ENCODE results near the gene EMC9. TPM values are rescaled to one million over a fixed set of nuclear protein-coding genes. Genes with fewer than 3 reads are reported as not detected.

The EMC9 gene
- polyA plus RNA-seq, 3 donors = 6.4 to 9.4 (median 8.5) TPM

DNA sequence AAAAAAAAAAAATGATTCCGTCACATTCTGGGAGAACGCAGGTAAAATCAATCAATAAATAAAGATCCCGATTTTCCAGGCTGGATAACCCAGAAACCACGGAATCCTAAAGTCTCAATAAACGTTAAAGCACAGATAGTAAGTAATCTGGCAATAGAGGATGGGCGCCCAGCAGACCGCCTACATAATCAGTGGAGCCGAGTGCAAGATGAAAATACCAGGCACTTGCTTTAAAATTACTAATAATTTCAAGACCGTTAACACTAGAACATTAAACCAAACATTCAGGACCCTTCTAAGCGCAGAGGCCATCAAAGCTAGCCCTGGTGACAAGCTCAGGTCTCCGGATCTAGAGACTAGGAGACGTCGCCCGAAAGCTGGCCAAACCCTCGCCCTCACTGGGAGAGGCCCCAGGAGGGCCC lies 28.0 kb downstream of the EMC9 start:
- Mint-ChIP-seq H3K9me3 (peaks cover 0 to 2% (median 0%) of the 10 kb centered on the region in 7 donors), H3K36me3 (peaks cover 18 to 25% of the 10 kb centered on the region in 2 donors), H3K27me3 (ENCODE audit: low read depth in 3 of 3) (peaks cover 0 to 3% (median 2%) of the 10 kb centered on the region in 3 donors), H3K4me3 (peak overlapping the region; percentile 89 to 95), H3K4me1 (peaks cover 25% of the 10 kb centered on the region), H3K27ac (peak overlapping the region; percentile 98 to 99 (median 99))
- H3K4me2 ChIP-seq (replicated peaks; ENCODE audit: extremely low read depth, low read length, poor library complexity, severe bottlenecking) = peak overlapping the region; percentile 94
- H3K36me3 ChIP-seq (replicated peaks in 1 of 2; ENCODE audit: control insufficient read depth in 1 of 2, insufficient read depth in 2 of 2, low read length in 2 of 2) = peaks cover 17 to 23% of the 10 kb centered on the region in 2 donors
- peak overlapping the region; percentile 86 for H2AFZ ChIP-seq (ENCODE audit: insufficient read depth, low read depth, low read length, poor library complexity, severe bottlenecking)
- intact Hi-C loops (cut with micrococcal nuclease) = loop anchor here in 1 of 2 donors (10.0 kb wide), 2 partner anchors 181 to 1189 kb away; partner anchors contain the start of genes DHRS1, NOP9 and PRMT5
- H3K27ac ChIP-seq (ENCODE audit: low read depth in 1 of 2, low read length in 2 of 2) = peak overlapping the region; percentile 99 to 100
- WGBS (ENCODE audit: insufficient coverage) = 9% methylated on average over 12 of the region's 15 CpGs
- TF ChIP-seq, protein P1, sequence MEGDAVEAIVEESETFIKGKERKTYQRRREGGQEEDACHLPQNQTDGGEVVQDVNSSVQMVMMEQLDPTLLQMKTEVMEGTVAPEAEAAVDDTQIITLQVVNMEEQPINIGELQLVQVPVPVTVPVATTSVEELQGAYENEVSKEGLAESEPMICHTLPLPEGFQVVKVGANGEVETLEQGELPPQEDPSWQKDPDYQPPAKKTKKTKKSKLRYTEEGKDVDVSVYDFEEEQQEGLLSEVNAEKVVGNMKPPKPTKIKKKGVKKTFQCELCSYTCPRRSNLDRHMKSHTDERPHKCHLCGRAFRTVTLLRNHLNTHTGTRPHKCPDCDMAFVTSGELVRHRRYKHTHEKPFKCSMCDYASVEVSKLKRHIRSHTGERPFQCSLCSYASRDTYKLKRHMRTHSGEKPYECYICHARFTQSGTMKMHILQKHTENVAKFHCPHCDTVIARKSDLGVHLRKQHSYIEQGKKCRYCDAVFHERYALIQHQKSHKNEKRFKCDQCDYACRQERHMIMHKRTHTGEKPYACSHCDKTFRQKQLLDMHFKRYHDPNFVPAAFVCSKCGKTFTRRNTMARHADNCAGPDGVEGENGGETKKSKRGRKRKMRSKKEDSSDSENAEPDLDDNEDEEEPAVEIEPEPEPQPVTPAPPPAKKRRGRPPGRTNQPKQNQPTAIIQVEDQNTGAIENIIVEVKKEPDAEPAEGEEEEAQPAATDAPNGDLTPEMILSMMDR (IDR thresholded peaks at IDR 0.05) = no peak
- H4K20me1 ChIP-seq (ENCODE audit: insufficient read depth, low read length) = no peaks in the 10 kb centered on the region
- no peak for DNase-seq
- H3K4me1 ChIP-seq (ENCODE audit: control insufficient read depth in 1 of 2, insufficient read depth in 2 of 2, low read length in 2 of 2) = peaks cover 24 to 34% of the 10 kb centered on the region in 2 donors
- no peaks in the 10 kb centered on the region for H3K27me3 ChIP-seq (ENCODE audit: control insufficient read depth in 2 of 2, insufficient read depth in 2 of 2, low read length in 2 of 2)
- H3K9me3 ChIP-seq (replicated peaks in 1 of 2; ENCODE audit: control insufficient read depth in 1 of 2, insufficient read depth in 1 of 2, low read length in 2 of 2) = no peaks in the 10 kb centered on the region
- peaks cover 24% of the 10 kb centered on the region for H3K79me2 ChIP-seq (ENCODE audit: insufficient read depth, low read length)
- H3K4me3 ChIP-seq (replicated peaks in 1 of 3; ENCODE audit: low read depth in 2 of 3, low read length in 3 of 3) = peak overlapping the region; percentile 55 to 90 (median 87)
- peak overlapping the region; percentile 93 for H3K9ac ChIP-seq (ENCODE audit: insufficient read depth, low read length, poor library complexity, severe bottlenecking)

DNA sequence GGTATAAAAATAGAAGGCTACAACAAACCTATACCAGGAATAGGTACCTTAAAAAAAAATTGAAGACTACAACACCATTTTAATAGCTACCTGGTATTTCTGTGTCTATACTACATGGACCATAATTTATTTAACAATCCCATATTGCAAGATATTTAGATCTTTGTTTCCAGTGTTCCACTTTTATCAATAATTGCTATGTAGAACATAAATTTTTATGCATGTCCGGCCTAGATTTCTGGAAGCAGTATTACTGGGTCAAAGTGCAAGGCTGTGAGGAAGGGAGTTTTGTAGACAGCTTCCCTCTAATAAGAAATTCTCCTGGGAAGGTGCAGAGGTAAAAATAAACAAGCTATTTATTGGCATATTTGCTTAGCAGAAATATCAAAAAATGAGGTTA lies 30.9 kb downstream of the EMC9 start:
- no peak overlapping the region for H3K27ac ChIP-seq (ENCODE audit: low read depth in 1 of 2, low read length in 2 of 2)
- Mint-ChIP-seq H3K4me3 (no peak overlapping the region), H3K9me3 (peaks cover 0 to 2% (median 0%) of the 10 kb centered on the region in 7 donors), H3K36me3 (no peaks in the 10 kb centered on the region), H3K27ac (no peak overlapping the region), H3K27me3 (ENCODE audit: low read depth in 3 of 3) (peaks cover 0 to 3% (median 0%) of the 10 kb centered on the region in 3 donors), H3K4me1 (peaks cover 14% of the 10 kb centered on the region)
- no peak overlapping the region for H3K4me2 ChIP-seq (replicated peaks; ENCODE audit: extremely low read depth, low read length, poor library complexity, severe bottlenecking)
- no peaks in the 10 kb centered on the region for H3K27me3 ChIP-seq (ENCODE audit: control insufficient read depth in 2 of 2, insufficient read depth in 2 of 2, low read length in 2 of 2)
- H3K9me3 ChIP-seq (replicated peaks in 1 of 2; ENCODE audit: control insufficient read depth in 1 of 2, insufficient read depth in 1 of 2, low read length in 2 of 2) = no peaks in the 10 kb centered on the region
- no peak overlapping the region for H3K4me3 ChIP-seq (replicated peaks in 1 of 3; ENCODE audit: low read depth in 2 of 3, low read length in 3 of 3)
- intact Hi-C loops (cut with micrococcal nuclease) = loop anchor here in 1 of 2 donors (10.0 kb wide), 2 partner anchors 184 to 1186 kb away; partner anchors contain the start of genes DHRS1, NOP9 and PRMT5
- peaks cover 15 to 20% of the 10 kb centered on the region in 2 donors for H3K4me1 ChIP-seq (ENCODE audit: control insufficient read depth in 1 of 2, insufficient read depth in 2 of 2, low read length in 2 of 2)
- TF ChIP-seq, protein P1 (IDR thresholded peaks at IDR 0.05) = no peak
- WGBS (ENCODE audit: insufficient coverage) = no CpG with 5 or more reads among the region's 1 CpG
- no peak overlapping the region for H3K9ac ChIP-seq (ENCODE audit: insufficient read depth, low read length, poor library complexity, severe bottlenecking)
- H3K36me3 ChIP-seq (replicated peaks in 1 of 2; ENCODE audit: control insufficient read depth in 1 of 2, insufficient read depth in 2 of 2, low read length in 2 of 2) = no peaks in the 10 kb centered on the region
- H2AFZ ChIP-seq (ENCODE audit: insufficient read depth, low read depth, low read length, poor library complexity, severe bottlenecking) = no peak overlapping the region
- no peaks in the 10 kb centered on the region for H4K20me1 ChIP-seq (ENCODE audit: insufficient read depth, low read length)
- peaks cover 4% of the 10 kb centered on the region for H3K79me2 ChIP-seq (ENCODE audit: insufficient read depth, low read length)
- DNase-seq = no peak

All from CD14-positive monocyte (primary cell).